Islet of Langerhans (tissue), 1 donor: Measurements from ENCODE around the gene LDLRAD2.
"Not testable (repeated sequence)": the region's sequence is repeated elsewhere in the genome, so short reads cannot be mapped to it uniquely, and the experiment has no call there.

Experiments used
- FAIRE-seq: peaks from one replicate; lab custom pipeline; 2011; peaks lifted over from hg19 to GRCh38; lab: Jason Lieb, UNC

The LDLRAD2 gene, protein sequence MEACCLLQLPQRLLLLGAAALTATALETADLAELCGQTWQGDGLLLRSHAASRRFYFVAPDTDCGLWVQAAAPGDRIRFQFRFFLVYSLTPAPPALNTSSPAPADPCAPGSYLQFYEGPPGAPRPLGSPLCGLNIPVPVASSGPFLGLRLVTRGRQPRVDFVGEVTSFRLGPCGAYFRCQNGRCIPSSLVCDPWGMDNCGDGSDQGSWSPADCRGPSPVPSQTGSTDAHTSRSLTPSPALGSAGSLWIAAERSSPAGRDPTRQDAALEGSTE

DNA sequence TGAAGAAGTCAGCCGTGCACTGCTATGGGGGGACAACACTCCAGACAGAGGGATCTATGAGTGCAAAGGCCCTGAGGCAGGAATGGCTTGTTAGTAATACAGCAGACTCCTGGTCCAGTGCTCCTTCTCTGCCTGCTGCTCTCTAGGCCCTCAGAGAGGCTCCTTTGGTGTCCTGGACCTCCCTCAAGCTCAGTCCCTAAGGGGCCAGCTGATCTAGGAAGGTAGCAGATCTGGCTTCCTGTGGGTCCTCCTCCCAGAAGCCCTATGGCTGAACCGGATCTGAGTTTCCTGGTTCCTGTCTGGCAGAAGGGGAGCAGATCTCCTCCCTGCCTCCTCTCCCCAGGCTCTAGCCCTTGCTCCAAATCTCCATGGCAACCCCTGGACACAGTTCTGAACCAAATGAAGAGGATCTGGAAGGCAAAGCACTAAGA lies at the start of gene LDLRAD2:
TSS of gene LDLRAD2 (plus strand) at position 391 of the 431 bp plus-strand sequence. CDS start 187 bp downstream, outside the sequence.
- no peak for FAIRE-seq

DNA sequence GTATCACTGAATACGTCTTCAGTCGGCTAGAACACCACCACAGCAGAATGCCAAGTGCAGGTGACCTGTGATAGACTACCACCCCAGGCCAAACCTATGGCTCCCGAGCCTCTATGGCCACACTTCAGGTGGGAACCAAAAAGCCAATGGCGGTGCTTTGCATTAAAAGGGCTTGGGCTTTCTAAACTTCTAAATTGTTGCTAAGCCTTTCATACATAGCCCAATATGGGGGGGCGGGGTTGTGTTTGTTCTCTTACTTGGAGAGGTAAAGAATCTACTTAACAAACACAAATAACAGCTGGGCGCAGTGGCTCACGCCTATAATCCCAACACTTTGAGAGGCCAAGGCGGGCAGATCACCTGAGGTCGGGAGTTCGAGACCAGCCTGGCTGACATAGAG lies 48.8 kb upstream of the LDLRAD2 start:
- FAIRE-seq: no peak

DNA sequence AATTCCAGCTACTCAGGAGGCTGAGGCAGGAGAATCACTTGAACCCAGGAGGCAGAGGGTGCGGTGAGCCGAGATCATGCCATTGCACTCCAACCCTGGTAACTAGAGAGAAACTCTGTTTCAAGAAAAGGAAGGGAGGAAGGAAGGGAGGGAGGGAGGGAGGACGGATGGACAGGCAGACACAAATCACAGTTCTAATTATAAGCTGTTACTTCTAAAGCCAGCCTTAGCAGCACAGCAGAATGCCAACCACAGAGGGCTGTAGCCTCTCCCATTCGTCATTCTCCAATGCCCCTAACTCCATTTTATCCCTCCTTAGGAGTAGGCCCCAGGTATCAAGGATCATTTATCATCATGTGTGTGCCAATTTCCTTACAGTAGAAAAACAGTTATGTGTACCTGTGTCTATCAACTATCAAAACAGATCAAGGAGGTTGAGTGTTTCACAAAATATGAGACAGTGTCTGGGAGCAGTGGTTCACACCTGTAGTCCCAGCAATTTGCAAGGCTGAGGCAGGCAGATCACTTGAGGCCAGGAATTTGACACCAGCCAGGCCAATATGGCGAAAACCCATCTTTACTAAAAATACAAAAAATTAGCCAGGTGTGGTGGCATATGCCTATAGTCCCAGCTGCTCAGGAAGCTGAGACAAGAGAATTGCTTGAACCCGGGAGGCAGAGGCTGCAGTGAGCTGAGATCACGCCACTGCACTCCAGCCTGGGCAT lies 48.2 kb upstream of the LDLRAD2 start:
- FAIRE-seq: no peak

DNA sequence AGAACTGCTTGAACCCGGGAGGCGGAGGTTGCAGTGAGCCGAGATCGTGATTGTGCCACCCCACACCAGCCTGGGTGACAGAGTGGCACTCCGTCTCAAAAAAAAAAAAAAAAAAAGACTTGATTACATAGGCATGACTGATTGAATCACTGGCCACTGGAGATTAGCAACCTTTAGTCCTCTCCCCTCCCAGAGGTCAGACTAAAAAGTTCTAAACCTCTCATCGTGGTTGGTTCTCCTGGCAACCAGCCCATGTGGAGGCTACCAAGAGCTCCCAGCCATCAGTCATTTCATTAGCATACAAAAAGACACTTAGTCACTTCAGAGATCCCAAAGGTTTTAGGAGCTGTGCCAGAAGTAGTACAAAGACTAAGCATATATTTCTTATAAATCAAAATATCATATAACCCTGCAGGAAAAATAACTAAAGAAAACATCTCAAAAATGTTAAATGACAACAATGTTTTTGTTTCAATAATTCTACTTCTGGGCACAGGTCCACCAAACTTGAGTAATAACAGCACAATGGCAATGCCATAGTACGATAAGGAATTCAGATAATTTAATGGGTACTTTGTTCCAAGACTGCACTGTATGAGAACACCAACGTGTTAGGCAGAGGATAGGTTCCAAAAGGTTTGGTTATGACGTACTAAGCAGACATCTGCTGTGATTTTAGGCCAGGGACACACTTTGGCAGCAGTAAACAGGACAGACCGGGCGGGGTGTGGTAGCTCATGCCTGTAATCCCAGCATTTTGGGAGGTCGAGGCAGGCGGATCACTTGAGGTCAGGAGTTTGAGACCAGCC lies 47.2 kb upstream of the LDLRAD2 start:
- FAIRE-seq: no peak

DNA sequence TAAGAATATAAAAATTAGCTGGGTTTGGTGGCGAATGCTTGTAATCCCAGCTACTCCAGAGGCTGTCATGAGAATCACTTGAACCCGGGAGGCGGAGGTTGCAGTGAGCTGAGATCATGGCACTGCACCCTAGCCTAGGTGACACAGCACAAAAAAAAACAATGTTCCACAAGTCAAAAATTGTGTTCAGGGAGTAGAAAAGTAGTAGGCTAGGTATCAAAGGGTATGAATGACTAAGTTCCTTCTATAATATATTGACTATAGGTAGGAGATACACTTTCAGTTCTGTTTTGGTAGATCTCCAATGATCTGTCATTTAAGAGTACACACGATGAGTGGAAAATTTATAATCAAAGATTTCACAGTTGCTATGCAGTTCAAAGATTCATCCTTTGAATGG lies 45.9 kb upstream of the LDLRAD2 start:
- no peak for FAIRE-seq

DNA sequence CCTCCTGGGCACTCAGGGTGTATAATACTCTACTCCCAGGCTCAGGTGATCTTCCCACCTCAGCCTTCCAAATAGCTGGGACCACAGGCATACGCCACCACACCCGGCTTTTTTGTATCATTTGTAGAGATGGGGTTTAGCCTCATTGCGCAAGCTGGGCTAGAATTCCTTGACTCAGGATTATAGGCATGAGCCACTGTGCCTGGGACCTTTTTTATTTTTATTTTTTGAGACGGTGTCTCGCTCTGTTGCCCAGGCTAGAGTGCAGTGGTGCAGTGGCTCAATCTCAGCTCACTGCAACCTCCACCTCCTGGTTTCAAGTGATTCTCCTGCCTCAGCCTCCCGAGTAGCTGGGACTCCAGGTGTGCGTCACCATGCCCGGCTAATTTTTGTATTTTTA lies 45.0 kb upstream of the LDLRAD2 start:
- not testable (repeated sequence) for FAIRE-seq

DNA sequence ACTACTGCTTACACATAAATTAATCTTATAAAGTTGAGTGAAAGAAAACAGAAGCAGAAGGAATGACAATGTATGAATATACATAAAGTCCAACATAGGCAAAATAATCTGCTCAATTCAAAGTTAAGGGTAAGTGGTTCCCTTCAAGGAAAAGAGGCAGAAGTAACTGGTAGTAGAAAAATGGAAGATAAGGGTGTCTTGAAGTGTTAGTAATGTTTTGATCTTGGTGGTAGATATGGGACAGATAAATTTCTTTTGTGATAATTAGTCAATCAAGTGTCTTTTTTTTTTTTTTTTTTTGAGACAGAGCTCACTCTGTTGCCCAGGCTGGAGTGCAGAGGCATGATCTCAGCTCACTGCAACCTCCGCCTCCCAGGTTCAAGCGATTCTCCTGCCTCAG lies 41.9 kb upstream of the LDLRAD2 start:
- FAIRE-seq: no peak

DNA sequence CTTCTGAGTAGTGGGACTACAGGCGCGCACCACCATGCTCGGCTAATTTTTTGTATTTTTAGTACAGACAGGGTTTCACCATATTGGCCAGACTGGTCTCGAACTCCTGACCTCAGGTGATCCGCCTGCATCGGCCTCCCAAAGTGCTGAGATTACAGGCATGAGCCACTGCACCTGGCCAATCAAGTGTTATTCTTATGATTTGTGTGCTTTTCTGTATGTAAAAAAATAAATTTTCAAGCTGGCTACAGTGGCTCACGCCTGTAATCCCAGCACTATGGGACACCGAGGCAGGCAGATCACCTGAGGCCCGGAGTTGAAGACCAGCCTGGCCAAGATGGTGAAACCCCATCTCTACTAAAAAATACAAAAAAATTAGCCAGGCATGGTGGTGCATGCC lies 41.5 kb upstream of the LDLRAD2 start:
- FAIRE-seq: not testable (repeated sequence)

DNA sequence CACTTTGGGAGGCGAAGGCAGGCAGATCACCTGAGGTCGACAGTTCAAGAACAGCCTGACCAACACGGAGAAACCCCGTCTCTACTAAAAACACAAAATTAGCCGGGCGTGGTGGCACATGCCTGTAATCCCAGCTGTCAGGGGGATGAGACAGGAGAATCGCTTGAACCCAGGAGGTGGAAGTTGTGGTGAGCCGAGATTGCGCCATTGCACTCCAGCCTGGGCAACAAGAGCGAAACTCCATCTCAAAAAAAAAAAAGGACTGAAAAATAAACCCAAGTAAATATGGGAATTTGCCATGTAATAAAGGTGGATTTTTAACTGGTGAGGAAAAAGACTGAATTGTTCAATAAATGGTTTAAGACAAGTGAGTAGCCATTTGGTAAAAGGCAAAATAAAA lies 40.4 kb upstream of the LDLRAD2 start:
- FAIRE-seq: not testable (repeated sequence)

DNA sequence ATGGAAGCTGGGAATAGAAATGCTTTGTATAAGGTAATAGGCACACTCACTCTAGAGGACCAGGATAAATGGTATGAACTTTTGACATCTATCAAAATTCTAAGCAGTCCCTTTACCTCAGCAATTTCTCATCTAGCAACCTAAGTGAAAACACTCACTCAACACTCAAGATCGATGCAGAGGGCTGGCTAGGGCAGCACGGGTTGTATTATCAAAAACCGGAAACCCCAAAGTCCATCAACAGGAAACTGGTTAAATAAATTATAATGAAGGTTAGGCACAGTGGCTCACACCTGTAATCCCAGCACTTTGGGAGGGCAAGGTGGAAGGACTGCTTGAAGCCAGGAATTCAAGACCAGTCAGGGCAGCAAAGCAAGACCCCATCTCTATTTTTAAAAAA lies 38.5 kb upstream of the LDLRAD2 start:
- no peak for FAIRE-seq

DNA sequence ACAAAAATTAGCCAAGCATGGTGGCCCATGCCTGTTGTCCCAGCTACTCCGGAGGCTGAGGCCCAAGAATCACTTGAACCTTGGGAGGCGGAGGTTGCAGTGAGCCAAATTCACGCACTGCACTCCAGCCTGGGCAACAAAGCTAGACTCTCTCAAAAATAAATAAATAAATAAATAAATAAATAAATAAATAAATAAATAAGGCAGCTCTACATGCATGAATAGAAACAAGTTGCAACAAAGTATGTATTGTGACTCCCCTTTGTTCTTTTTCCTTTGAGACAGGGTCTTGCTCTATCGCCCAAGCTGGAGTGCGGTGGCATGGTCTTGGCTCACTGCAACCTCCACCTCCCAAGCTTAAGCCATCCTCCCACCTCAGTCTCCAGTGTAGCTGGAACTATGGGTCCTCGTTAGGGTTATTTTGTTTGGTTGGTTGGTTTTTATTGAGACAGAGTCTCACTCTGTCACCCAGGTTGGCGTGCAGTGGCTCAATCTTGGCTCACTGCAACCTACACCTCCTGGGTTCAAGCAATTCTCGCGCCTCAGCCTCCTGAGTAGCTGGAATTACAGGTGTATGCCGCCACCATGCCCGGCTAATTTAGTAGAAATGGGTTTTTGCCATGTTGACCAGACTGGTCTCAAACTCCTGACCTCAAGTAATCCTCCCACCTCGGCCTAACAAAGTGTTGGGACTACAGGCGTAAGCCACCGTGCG lies 37.1 kb upstream of the LDLRAD2 start:
- no peak for FAIRE-seq

DNA sequence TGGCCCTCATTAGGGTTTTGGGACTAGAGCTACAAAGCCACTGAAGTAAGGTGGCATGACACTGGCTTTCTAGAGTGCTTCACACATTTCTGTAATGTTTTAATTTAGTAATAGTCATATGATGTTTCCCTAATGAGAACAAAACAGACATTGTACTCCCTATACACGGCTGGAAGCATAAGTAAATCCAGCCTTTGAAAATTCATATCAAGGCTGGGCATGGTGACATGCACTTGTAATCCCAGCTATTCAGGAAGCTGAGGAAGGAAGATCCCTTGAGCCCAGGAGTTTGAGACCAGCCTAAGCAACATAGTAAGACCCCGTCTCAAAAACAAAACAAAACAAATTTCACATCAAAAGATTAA lies 36.5 kb upstream of the LDLRAD2 start:
- FAIRE-seq: no peak

DNA sequence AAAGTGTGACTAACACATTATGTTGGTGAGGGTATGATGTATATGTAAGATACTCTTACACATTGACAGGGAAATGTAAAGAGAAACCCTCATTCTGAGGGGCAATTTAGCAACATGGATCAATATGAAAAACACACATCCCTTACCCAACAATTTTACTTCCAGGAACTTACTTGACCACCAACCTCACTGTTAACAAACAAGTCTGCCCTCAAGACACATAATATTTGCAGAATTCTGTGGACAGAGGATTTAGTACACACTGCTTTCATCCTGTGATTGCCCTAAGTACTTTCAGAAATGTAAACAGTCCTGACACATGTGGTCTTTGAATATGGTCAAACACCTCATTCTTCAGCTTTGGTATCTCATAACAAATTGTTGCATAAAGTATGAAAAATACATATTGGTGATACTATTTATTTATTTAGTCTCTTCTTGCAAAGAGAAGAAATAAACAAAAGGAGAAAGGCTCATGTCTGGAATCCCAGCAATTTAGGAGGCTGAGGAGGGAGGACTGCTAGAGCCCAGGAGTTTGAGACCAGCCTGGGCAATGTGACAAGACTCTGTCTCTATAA lies 36.0 kb upstream of the LDLRAD2 start:
- no peak for FAIRE-seq

DNA sequence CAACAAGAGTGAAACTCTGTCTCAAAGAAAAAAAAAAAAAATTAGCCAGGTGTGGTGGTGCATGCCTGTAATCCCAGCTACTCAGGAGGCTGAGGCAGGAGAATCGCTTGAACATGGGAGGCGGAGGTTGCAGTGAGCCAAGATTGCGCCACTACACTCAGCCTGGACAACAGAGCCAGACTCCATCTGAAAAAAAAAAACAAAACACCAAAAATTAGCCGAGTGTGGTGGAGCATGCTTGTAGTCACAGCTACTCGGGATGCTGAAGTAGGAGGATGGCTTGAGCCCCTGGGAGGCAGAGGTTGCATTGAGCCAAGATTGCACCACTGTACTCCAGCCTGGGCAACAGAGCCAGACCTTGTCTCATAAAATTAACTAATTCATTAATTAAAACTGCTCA lies 35.1 kb upstream of the LDLRAD2 start:
- not testable (repeated sequence) for FAIRE-seq

DNA sequence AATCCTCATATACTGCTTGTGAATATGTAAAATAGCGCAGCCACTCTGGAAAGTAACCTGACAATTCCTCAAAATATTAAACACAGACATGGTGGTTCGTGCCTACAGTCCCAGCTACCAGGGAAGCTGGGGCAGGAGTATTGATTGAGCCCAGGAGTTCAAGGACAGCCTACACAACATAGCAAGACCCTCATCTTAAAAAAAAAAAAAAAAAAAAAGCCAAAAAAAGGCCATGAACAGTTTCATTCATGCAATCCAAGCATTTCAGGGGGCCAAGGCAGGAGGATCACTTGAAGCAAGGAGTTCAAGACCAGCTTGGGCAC lies 33.7 kb upstream of the LDLRAD2 start:
- no peak for FAIRE-seq

DNA sequence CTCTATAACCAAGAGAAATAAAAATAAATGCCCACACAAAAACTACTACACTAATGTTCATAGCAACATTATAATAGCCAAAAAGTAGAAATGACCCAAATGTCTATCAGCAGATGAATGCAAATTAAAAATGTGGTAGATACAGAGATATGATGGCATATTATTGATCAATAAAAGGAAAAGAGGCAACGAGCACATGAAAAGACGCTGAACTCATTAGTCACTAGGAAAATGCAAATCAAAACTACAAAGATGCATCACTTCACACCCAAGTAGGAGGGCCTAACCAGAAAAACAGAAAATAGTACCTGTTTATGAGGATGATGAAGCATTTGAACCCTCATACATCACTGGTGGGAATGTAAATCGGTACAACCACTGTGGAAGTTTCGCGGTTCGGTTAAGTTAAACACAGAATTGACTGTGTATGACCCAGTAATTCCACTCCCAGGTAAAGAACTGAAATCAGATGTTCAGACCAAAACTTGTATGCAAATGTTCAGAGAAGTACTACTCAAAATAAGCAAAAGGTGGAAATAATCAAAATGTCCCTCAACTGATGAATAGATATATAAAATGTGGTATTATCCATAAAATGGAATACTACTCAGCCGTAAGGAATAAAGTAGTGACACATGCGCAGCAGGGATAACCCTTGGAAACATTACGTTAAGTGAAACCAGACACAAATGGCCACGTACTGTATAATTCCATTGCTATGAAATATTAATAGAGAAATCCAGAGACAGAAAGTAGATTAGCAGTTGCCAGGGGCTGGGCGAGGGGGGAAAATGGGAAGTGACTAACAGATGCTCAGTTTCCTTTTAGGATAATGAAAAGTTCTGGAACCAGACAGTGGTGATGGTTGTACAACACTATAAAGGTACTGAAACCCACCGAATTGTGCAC lies 32.2 kb upstream of the LDLRAD2 start:
- FAIRE-seq: no peak

DNA sequence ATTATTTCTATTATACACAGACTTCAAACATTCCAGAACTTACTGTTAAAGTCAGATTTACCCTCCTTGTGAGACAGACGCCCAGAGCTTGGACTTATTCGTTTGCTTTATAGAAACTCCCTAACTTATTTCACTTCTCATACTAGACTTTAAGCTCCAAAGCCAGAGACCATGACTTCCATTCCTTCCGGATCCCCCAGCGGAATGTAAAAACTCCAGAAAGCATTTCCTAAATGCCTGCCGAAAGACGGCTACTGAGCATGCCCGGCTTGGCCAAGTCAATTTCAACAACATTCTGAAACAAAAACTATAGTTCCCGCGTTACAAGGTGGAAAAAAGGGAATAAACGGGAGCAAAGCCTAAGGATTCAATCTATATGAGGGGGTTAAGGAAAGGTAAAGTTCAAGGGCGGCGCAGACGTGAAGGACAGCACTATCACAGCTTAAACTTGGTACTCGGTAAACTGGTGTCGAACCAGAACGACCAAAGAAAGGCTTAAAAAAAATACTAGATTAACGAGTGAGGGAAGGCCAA lies 30.2 kb upstream of the LDLRAD2 start:
- FAIRE-seq: no peak

DNA sequence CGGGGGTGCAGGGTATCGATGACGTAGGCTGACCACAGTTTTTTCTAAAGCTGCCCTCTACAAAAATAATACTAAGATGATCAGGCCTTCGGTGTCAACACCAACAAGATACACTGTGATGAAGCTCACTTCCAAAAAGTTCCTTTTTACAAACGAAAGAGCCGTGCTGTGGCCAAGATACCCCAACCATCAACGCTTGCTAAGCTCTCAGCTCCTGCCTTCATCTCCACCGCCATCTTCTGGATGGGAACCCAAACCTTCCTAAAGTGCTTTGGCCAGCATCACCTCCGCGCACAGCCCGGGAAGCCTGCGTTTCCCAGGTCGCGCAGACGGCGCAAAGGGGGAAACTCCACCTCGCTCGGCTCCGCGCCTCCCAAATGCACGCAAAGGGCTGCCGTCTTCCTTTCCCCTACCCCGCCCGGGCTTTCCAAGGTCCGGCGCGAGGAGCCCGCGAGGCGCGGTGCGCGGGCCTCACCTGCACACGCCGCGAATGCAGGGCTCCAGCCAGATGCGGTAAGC lies 29.7 kb upstream of the LDLRAD2 start:
- FAIRE-seq: no peak

DNA sequence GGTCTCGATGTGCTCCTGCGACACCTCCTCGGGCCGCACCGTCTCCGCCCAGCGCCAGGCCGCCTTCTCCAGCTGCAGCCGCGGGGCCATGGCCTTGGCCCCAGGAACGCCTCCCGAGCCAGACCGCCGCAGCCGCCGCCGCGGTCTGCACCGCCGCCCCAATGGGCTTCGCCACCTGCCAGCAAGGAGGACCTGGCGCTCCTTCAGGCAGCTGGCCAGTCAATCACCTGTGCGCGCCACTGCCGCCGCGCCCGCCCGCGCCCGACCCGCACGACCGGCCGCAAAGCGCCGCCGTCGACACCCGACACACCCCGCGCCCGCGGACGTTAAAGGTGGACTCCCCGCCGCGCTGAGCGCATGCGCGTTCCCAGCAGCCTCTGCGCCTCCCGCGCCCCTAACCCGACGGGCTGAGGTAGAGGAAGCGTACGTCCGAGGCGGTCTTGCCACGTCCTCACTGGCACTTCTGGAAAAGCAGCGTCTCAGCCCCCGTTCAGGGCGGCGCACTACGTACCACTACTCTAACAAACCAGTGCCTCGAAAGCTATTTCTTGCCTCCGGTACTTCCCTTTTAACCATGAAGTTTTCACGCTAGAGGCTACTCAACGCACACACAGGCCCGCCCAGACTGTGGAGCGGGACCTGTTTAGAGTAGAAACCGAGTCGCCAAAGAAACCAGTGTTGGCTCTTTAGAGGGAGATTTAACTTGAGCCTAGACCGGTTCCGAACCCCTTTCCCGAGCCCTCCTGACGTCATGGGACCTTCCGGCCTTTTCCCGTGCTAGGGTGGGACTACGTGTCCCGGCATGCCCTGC lies 29.0 kb upstream of the LDLRAD2 start, which contains the start of gene USP48:
TSS of gene USP48 (minus strand) at position 282 of the 811 bp plus-strand sequence. CDS start at position 90, 192 bp downstream.
- FAIRE-seq: no peak
